ENCODE data around the gene GABRA4. TPM values are rescaled to one million over a fixed set of nuclear protein-coding genes. Genes with fewer than 3 reads are reported as not detected.

GABRA4 gene
- total RNA-seq, 1 donor = not detected

- H3K4me3 ChIP-seq (ENCODE audit: low read depth, low read length) = no peak overlapping the region
- TF ChIP-seq CTCF (IDR thresholded peaks at IDR 0.05; ENCODE audit: insufficient read depth, low read length) = no peak
- no peak for DNase-seq (ENCODE audit: low read depth)
Observed at GRCh38 chr4:47017494-47017893, 24.1 kb upstream of the GABRA4 start.

DNA sequence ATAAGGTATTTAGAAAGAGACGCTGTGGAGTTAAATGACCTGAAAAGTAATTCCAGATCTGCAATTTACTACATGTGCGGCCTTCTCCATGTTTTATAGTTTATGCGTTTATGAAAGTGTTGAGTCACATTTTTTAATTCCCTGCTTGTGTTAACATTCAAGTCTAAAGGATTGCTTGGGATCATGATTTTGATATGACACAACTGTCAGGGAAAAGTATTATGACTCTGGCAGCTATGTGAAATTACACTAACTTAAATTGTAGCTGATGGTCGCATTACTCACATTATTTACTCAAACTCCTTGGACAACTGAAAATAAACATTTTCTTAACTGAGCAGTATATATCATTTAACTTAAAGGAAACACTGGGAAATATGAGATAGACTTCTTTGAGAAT, 23.7 kb upstream of the GABRA4 start:
- no peak for DNase-seq (ENCODE audit: low read depth)
- no peak for TF ChIP-seq CTCF (IDR thresholded peaks at IDR 0.05; ENCODE audit: insufficient read depth, low read length)
- no peak overlapping the region for H3K4me3 ChIP-seq (ENCODE audit: low read depth, low read length)

DNA sequence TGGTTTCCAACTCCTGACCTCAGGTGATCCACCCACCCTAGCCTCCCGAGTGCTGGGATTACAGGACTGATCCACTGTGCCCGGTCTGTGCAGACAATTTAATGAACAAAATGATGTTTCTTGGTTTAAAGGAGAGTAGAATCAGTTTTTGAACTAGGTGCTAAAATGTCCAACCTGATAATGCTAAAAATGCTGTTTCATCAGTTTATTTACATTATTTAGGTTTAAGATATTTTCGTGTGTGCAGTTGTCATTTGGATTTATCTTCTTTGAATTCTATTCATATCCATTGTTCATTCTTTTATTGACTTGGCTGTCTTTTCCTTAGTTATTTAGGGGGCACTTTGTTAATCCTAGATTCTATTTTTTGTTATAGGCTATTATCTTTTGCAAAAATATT, 20.0 kb upstream of the GABRA4 start:
- no peak overlapping the region for H3K4me3 ChIP-seq (ENCODE audit: low read depth, low read length)
- no peak for TF ChIP-seq CTCF (IDR thresholded peaks at IDR 0.05; ENCODE audit: insufficient read depth, low read length)
- DNase-seq (ENCODE audit: low read depth) = no peak

- DNase-seq (ENCODE audit: low read depth) = no peak
- TF ChIP-seq CTCF (IDR thresholded peaks at IDR 0.05; ENCODE audit: insufficient read depth, low read length) = no peak
- no peak overlapping the region for H3K4me3 ChIP-seq (ENCODE audit: low read depth, low read length)
Observed at GRCh38 chr4:47012676-47013075, 19.3 kb upstream of the GABRA4 start.

GRCh38 chr4:47010912-47011446, 17.6 kb upstream of the GABRA4 start:
- TF ChIP-seq CTCF (IDR thresholded peaks at IDR 0.05; ENCODE audit: insufficient read depth, low read length) = no peak
- DNase-seq (ENCODE audit: low read depth) = no peak
- no peak overlapping the region for H3K4me3 ChIP-seq (ENCODE audit: low read depth, low read length)

DNA sequence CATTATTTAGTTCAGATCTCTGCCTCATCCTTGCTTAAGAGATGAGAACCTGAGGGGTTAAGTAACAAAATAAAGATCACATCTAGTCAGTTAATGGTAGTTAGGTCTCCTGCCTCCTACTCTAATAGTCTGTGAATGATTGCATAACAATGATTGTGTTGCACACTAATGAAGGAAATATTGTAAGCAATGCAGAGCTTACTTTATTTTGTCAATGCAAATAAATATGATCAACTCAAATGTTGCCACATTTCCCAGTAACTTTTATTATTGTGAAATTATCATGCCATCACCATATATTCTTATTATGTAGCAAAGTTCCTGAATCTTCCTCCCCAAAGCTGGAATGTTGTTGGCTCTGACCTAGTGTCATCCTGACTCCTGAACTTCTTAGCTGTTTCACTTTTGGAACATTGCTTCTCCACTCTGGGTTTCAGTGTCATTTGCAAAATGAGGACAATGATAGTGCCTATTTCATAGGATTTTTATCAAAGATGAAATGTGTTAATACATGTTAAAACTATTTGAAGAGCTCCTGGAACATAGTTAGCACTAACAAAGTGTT, 17.0 kb upstream of the GABRA4 start:
- no peak for DNase-seq (ENCODE audit: low read depth)
- H3K4me3 ChIP-seq (ENCODE audit: low read depth, low read length) = no peak overlapping the region
- TF ChIP-seq CTCF (IDR thresholded peaks at IDR 0.05; ENCODE audit: insufficient read depth, low read length) = no peak

- peak; percentile 30 for DNase-seq (ENCODE audit: low read depth)
- no peak overlapping the region for H3K4me3 ChIP-seq (ENCODE audit: low read depth, low read length)
- peak; percentile 55 for TF ChIP-seq CTCF (IDR thresholded peaks at IDR 0.05; ENCODE audit: insufficient read depth, low read length)
Observed at GRCh38 chr4:47002580-47002979, 9.2 kb upstream of the GABRA4 start.
